Smooth muscle cell (in vitro differentiated cells): ENCODE results near the gene DNAH8. TPM values are rescaled to one million over a fixed set of nuclear protein-coding genes. Genes with fewer than 3 reads are reported as not detected.

Experiments used
- DNase-seq: peaks from one replicate; lab custom pipeline; 2025; ENCODE audit not compliant: unreplicated experiment; lab: John Stamatoyannopoulos, UW
- H2AFZ ChIP-seq: fragments of 200-600 bp; sonication (generic); 2 replicates; pipeline ENCODE4 v1.6.0; 2016; ENCODE audit warnings: antibody characterized with exemption, low read depth, mild to moderate bottlenecking
- H3F3A ChIP-seq: fragments of 200-600 bp; sonication (generic); 2 replicates; pipeline ENCODE4 v1.6.0; 2017; ENCODE audit warnings: antibody characterized with exemption, low read depth
- H3K27ac ChIP-seq: fragments of 200-600 bp; sonication (generic); 2 replicates; pipeline ENCODE4 v1.5.1; 2016; ENCODE audit warnings: low read depth, mild to moderate bottlenecking
- H3K27me3 ChIP-seq: fragments of 200-600 bp; sonication (generic); 2 replicates; pipeline ENCODE4 v1.6.1; 2016; ENCODE audit warnings: low read depth, mild to moderate bottlenecking
- H3K36me3 ChIP-seq: fragments of 200-600 bp; sonication (generic); 2 replicates; pipeline ENCODE4 v1.5.1; 2016; ENCODE audit warnings: low read depth
- H3K4me1 ChIP-seq: fragments of 200-600 bp; sonication (generic); 2 replicates; pipeline ENCODE4 v1.5.1; 2016; ENCODE audit warnings: low read depth
- H3K4me2 ChIP-seq: fragments of 200-600 bp; sonication (generic); 2 replicates; pipeline ENCODE4 v1.6.0; 2016; ENCODE audit warnings: mild to moderate bottlenecking
- H3K4me3 ChIP-seq: fragments of 200-600 bp; sonication (generic); 2 replicates; pipeline ENCODE4 v1.5.1; 2016; ENCODE audit warnings: mild to moderate bottlenecking
- H3K79me2 ChIP-seq: fragments of 200-600 bp; sonication (generic); 2 replicates; pipeline ENCODE4 v1.6.0; 2016; ENCODE audit warnings: low read depth, mild to moderate bottlenecking
- H3K9ac ChIP-seq: fragments of 200-600 bp; sonication (generic); 2 replicates; pipeline ENCODE4 v1.6.0; 2016; ENCODE audit warnings: low read depth
- H3K9me3 ChIP-seq: fragments of 200-600 bp; sonication (generic); replicated peaks from 2 replicates; pipeline ENCODE4 v1.5.1; 2016; ENCODE audit warnings: low read depth
- H4K20me1 ChIP-seq: fragments of 200-600 bp; sonication (generic); 2 replicates; pipeline ENCODE4 v1.6.0; 2016; ENCODE audit warnings: low read depth
- CTCF ChIP-seq: fragments of 200-600 bp; sonication (generic); IDR thresholded peaks from 2 replicates; pipeline ENCODE4 v1.5.1; 2017; ENCODE audit warnings: borderline replicate concordance, mild to moderate bottlenecking, antibody characterized with exemption; ENCODE audit not compliant: insufficient read depth, poor library complexity, severe bottlenecking
- WGBS: methylation state at CpG from one replicate; pipeline ENCODE4 v1.1.7; 2016; ENCODE audit warnings: low lambda C conversion rate; 5-methylcytosine and 5-hydroxymethylcytosine counted together
- polyA plus RNA-seq: library from polyadenylated mRNA; unstranded; fragments of >200 nt; fragmentation: Nextera tagmentation; extraction: Ambion mirVana; gene quantifications from 2 replicates; pipeline ENCODE4 v1.2.1, GENCODE V29; 2016
- total RNA-seq: library from RNA; depleted of rRNA; stranded (reverse); fragments of >200 nt; gene quantifications from 2 replicates; pipeline ENCODE4 v1.2.3, GENCODE V29; 2014

Gene DNAH8
- total and polyA plus RNA-seq, 2 experiments from 2014 or later, result not detected

GRCh38 chr6:39008737-39009136 lies 293.6 kb downstream of the DNAH8 start:
- H3K27ac ChIP-seq, result no peak overlapping the region
- H3K9ac ChIP-seq, result no peak overlapping the region
- H4K20me1 ChIP-seq, result no peaks in the 10 kb centered on the region
- no peaks in the 10 kb centered on the region for H3F3A ChIP-seq
- no peak overlapping the region for H2AFZ ChIP-seq
- peaks cover 95% of the 10 kb centered on the region for H3K27me3 ChIP-seq
- H3K36me3 ChIP-seq, result no peaks in the 10 kb centered on the region
- no peaks in the 10 kb centered on the region for H3K9me3 ChIP-seq
- DNase-seq, result no peak
- no peak for TF ChIP-seq CTCF
- no peaks in the 10 kb centered on the region for H3K79me2 ChIP-seq
- WGBS, result 33% methylated on average over 1 of the region's 1 CpG
- no peak overlapping the region for H3K4me2 ChIP-seq
- no peaks in the 10 kb centered on the region for H3K4me1 ChIP-seq
- no peak overlapping the region for H3K4me3 ChIP-seq

GRCh38 chr6:39009476-39009875 lies 294.4 kb downstream of the DNAH8 start:
- Histone ChIP-seq H3K9ac (no peak overlapping the region), H3K4me3 (no peak overlapping the region), H3K27me3 (peaks cover 92% of the 10 kb centered on the region), H3K4me2 (no peak overlapping the region), H3K79me2 (no peaks in the 10 kb centered on the region), H3F3A (no peaks in the 10 kb centered on the region), H3K27ac (no peak overlapping the region), H3K36me3 (no peaks in the 10 kb centered on the region), H3K4me1 (no peaks in the 10 kb centered on the region), H2AFZ (no peak overlapping the region), H3K9me3 (no peaks in the 10 kb centered on the region), H4K20me1 (no peaks in the 10 kb centered on the region)
- WGBS, result 0% methylated on average over 1 of the region's 1 CpG
- DNase-seq, result no peak
- TF ChIP-seq CTCF, result no peak

GRCh38 chr6:39016839-39017546 lies 301.9 kb downstream of the DNAH8 start:
- DNase-seq, result no peak
- Histone ChIP-seq H3K9ac (no peak overlapping the region), H3K9me3 (no peaks in the 10 kb centered on the region), H3K36me3 (no peaks in the 10 kb centered on the region), H3K4me2 (no peak overlapping the region), H3F3A (no peaks in the 10 kb centered on the region), H2AFZ (no peak overlapping the region), H3K4me3 (no peak overlapping the region), H3K79me2 (no peaks in the 10 kb centered on the region), H3K27me3 (peaks cover 53% of the 10 kb centered on the region), H4K20me1 (no peaks in the 10 kb centered on the region), H3K27ac (no peak overlapping the region), H3K4me1 (no peaks in the 10 kb centered on the region)
- WGBS, result 94% methylated on average over 7 of the region's 7 CpGs
- no peak for TF ChIP-seq CTCF

GRCh38 chr6:39017547-39017880 lies 302.4 kb downstream of the DNAH8 start:
- H3K4me2 ChIP-seq, result no peak overlapping the region
- WGBS, result 73% methylated on average over 4 of the region's 4 CpGs

More at GRCh38 chr6:39017547-39017880, 302.4 kb downstream of the DNAH8 start:
- Histone ChIP-seq H3K27ac (no peak overlapping the region), H3K9me3 (no peaks in the 10 kb centered on the region), H3K9ac (no peak overlapping the region), H3K4me1 (no peaks in the 10 kb centered on the region), H3K27me3 (peaks cover 49% of the 10 kb centered on the region), H3K79me2 (no peaks in the 10 kb centered on the region), H2AFZ (no peak overlapping the region), H3K36me3 (no peaks in the 10 kb centered on the region), H4K20me1 (no peaks in the 10 kb centered on the region), H3K4me3 (no peak overlapping the region), H3F3A (no peaks in the 10 kb centered on the region)
- no peak for DNase-seq
- TF ChIP-seq CTCF, result no peak
